ENCODE results near the gene CISH. TPM values are rescaled to one million over a fixed set of nuclear protein-coding genes. Genes with fewer than 3 reads are reported as not detected.

The CISH gene
- total and polyA plus RNA-seq, 9 of the 15 experiments (the other 6 are each of a cell fraction or from before 2014, with no cell fraction given) = 1.7 to 47.7 (median 18.3) TPM

DNA sequence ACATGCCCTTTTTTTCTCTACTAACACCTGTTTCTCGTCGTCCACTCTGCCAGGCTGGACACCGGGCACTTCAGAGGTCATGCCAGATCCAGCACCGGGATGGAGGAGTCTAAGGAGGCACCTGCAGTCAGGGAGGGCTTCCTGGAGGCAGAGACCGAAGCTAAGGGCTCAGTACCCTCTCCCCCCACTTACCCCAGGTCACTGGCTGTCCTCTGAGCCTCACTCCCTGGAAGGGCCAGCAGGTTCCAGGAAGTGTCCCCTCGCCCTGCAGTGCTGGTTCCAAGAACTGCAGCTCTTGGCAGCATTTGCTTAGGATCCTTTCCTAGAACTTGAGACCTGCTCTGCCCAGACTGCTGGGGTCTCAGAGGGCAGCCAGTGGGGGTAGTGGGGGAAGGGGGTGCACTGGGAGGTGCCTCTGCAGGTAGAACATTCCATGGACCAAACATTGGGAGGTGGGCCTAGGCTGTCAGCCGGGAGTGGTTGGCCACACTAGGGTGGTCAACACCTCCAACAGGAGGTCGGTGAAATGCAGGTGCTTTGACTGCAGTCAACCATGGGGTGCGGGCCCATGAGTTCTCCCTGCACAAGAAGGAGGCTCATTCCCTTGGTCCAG, 11.3 kb downstream of the CISH start (continued):
- TF ChIP-seq, protein P1, sequence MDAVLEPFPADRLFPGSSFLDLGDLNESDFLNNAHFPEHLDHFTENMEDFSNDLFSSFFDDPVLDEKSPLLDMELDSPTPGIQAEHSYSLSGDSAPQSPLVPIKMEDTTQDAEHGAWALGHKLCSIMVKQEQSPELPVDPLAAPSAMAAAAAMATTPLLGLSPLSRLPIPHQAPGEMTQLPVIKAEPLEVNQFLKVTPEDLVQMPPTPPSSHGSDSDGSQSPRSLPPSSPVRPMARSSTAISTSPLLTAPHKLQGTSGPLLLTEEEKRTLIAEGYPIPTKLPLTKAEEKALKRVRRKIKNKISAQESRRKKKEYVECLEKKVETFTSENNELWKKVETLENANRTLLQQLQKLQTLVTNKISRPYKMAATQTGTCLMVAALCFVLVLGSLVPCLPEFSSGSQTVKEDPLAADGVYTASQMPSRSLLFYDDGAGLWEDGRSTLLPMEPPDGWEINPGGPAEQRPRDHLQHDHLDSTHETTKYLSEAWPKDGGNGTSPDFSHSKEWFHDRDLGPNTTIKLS (IDR thresholded peaks at IDR 0.05; ENCODE audit: borderline replicate concordance, low read depth) = peak; percentile 33; the same call in 1 of the 2 replicates
- TF ChIP-seq, protein P2, sequence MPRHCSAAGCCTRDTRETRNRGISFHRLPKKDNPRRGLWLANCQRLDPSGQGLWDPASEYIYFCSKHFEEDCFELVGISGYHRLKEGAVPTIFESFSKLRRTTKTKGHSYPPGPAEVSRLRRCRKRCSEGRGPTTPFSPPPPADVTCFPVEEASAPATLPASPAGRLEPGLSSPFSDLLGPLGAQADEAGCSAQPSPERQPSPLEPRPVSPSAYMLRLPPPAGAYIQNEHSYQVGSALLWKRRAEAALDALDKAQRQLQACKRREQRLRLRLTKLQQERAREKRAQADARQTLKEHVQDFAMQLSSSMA (CRISPR knock-in tag; IDR thresholded peaks at IDR 0.05) = no peak
- TF ChIP-seq, protein P3, sequence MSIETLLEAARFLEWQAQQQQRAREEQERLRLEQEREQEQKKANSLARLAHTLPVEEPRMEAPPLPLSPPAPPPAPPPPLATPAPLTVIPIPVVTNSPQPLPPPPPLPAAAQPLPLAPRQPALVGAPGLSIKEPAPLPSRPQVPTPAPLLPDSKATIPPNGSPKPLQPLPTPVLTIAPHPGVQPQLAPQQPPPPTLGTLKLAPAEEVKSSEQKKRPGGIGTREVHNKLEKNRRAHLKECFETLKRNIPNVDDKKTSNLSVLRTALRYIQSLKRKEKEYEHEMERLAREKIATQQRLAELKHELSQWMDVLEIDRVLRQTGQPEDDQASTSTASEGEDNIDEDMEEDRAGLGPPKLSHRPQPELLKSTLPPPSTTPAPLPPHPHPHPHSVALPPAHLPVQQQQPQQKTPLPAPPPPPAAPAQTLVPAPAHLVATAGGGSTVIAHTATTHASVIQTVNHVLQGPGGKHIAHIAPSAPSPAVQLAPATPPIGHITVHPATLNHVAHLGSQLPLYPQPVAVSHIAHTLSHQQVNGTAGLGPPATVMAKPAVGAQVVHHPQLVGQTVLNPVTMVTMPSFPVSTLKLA (conservative IDR thresholded peaks at IDR 0.05) = 0 out of 4 replicates have a peak, but pooled peaks of 1 of the 2 experiments have one; percentile 10
- TF ChIP-seq GABPB2 (CRISPR knock-in tag; conservative IDR thresholded peaks at IDR 0.05) = no peak
- peak; percentile 86 for TF ChIP-seq ZNF24 (IDR thresholded peaks at IDR 0.05)
- TF ChIP-seq NFATC3 (IDR thresholded peaks at IDR 0.05) = peak; percentile 52; the same call in 1 of the 2 replicates
- no peak for TF ChIP-seq TSC22D4 (tag; IDR thresholded peaks at IDR 0.05)
- TF ChIP-seq RFX1 (IDR thresholded peaks at IDR 0.05) = no peak
- 0 out of 2 replicates have a peak, but pooled peaks have one; percentile 23 for TF ChIP-seq HDGF (IDR thresholded peaks at IDR 0.05)
- TF ChIP-seq RBM25 (IDR thresholded peaks at IDR 0.05; ENCODE audit: low read depth, low read length, severe bottlenecking) = peak; percentile 82
- TF ChIP-seq SMARCE1 (IDR thresholded peaks at IDR 0.05) = peak; percentile 9; the same call in 1 of the 2 replicates
- TF ChIP-seq DPF2 (IDR thresholded peaks at IDR 0.05) = peak; percentile 23; the same call in 1 of the 2 replicates
- peak in 1 of 2 experiments; percentile 84; a peak in 3 of 4 replicates for TF ChIP-seq KDM1A (IDR thresholded peaks at IDR 0.05)
- TF ChIP-seq NCOR1 (IDR thresholded peaks at IDR 0.05) = peak; percentile 73
- TF ChIP-seq, protein P4, sequence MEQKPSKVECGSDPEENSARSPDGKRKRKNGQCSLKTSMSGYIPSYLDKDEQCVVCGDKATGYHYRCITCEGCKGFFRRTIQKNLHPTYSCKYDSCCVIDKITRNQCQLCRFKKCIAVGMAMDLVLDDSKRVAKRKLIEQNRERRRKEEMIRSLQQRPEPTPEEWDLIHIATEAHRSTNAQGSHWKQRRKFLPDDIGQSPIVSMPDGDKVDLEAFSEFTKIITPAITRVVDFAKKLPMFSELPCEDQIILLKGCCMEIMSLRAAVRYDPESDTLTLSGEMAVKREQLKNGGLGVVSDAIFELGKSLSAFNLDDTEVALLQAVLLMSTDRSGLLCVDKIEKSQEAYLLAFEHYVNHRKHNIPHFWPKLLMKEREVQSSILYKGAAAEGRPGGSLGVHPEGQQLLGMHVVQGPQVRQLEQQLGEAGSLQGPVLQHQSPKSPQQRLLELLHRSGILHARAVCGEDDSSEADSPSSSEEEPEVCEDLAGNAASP (IDR thresholded peaks at IDR 0.05) = no peak
- 0 out of 2 replicates have a peak, but pooled peaks have one; percentile 25 for TF ChIP-seq CBFA2T3 (IDR thresholded peaks at IDR 0.05)
- TF ChIP-seq HDAC2 (IDR thresholded peaks at IDR 0.05) = peak; percentile 93
- TF ChIP-seq, protein P5, sequence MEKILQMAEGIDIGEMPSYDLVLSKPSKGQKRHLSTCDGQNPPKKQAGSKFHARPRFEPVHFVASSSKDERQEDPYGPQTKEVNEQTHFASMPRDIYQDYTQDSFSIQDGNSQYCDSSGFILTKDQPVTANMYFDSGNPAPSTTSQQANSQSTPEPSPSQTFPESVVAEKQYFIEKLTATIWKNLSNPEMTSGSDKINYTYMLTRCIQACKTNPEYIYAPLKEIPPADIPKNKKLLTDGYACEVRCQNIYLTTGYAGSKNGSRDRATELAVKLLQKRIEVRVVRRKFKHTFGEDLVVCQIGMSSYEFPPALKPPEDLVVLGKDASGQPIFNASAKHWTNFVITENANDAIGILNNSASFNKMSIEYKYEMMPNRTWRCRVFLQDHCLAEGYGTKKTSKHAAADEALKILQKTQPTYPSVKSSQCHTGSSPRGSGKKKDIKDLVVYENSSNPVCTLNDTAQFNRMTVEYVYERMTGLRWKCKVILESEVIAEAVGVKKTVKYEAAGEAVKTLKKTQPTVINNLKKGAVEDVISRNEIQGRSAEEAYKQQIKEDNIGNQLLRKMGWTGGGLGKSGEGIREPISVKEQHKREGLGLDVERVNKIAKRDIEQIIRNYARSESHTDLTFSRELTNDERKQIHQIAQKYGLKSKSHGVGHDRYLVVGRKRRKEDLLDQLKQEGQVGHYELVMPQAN (IDR thresholded peaks at IDR 0.05; ENCODE audit: borderline replicate concordance) = peak; percentile 26; the same call in 1 of the 2 replicates
- peak; percentile 50 for TF ChIP-seq HDAC3 (IDR thresholded peaks at IDR 0.05; ENCODE audit: borderline replicate concordance, partially characterized antibody)
- TF ChIP-seq TBL1XR1 (IDR thresholded peaks at IDR 0.05; ENCODE audit: low read length in 2 of 2) = peak in 1 of 2 experiments; percentile 66; a peak in 2 of 4 replicates
- TF ChIP-seq JUN (IDR thresholded peaks at IDR 0.05; ENCODE audit: borderline replicate concordance, low read depth, low read length) = no peak
- no peak for TF ChIP-seq JUN (CRISPR knock-in tag; IDR thresholded peaks at IDR 0.05; ENCODE audit: borderline replicate concordance)
- no peak for TF ChIP-seq NR2C1 (IDR thresholded peaks at IDR 0.05)
- TF ChIP-seq NR2C1 (tag; IDR thresholded peaks at IDR 0.05) = peak; percentile 68; the same call in 1 of the 2 replicates

Measured in K562 (cell line).